Duodenal mucosa (tissue), 2 donors: ENCODE data around the gene ALDH16A1.
"Not testable (repeated sequence)": the region's sequence is repeated elsewhere in the genome, so short reads cannot be mapped to it uniquely, and the experiment has no call there.

Experiments used
- H3K27ac ChIP-seq: one replicate; pipeline ENCODE4 v1.7.0; 2013; ENCODE audit warnings: low read depth, low read length
- H3K27me3 ChIP-seq, 2 donors: one replicate each; pipeline ENCODE4 v1.7.0; 2013; ENCODE audit warnings: low read length in 2 of 2, control low read depth in 1 of 2; ENCODE audit not compliant: insufficient read depth in 2 of 2, control insufficient read depth in 1 of 2
- H3K36me3 ChIP-seq, 2 donors: one replicate each; pipeline ENCODE4 v1.7.0; 2013; ENCODE audit warnings: low read length in 2 of 2, control low read depth in 1 of 2; ENCODE audit not compliant: insufficient read depth in 2 of 2, control insufficient read depth in 1 of 2
- H3K4me1 ChIP-seq, 2 donors: one replicate each; pipeline ENCODE4 v1.7.0; 2013; ENCODE audit warnings: low read length in 2 of 2, control low read depth in 1 of 2; ENCODE audit not compliant: insufficient read depth in 2 of 2, control insufficient read depth in 1 of 2
- H3K4me3 ChIP-seq, 2 donors: one replicate each; pipeline ENCODE4 v1.7.0; 2013; ENCODE audit warnings: low read length in 2 of 2, low read depth in 1 of 2
- H3K9ac ChIP-seq, 2 donors: one replicate each; pipeline ENCODE4 v1.7.0; 2013; ENCODE audit warnings: low read length in 2 of 2, low read depth in 1 of 2
- H3K9me3 ChIP-seq, 2 donors: one replicate each; pipeline ENCODE4 v1.7.0; 2013; ENCODE audit warnings: low read length in 2 of 2, control low read depth in 1 of 2; ENCODE audit not compliant: control insufficient read depth in 1 of 2

ALDH16A1 gene

GRCh38 chr19:49440439-49441209, 12.4 kb upstream of the ALDH16A1 start:
- Histone ChIP-seq H3K4me1 (peaks cover 0 to 5% of the 10 kb centered on the region in 2 donors), H3K27ac (no peak overlapping the region), H3K9ac (no peak overlapping the region), H3K27me3 (peaks cover 45 to 61% of the 10 kb centered on the region in 2 donors), H3K4me3 (no peak overlapping the region), H3K36me3 (no peaks in the 10 kb centered on the region), H3K9me3 (no peaks in the 10 kb centered on the region)

GRCh38 chr19:49441210-49441959, 11.6 kb upstream of the ALDH16A1 start, which contains the start of gene SLC17A7:
TSS of gene SLC17A7 (minus strand) at chr19:49441527. CDS start at chr19:49441379, 148 bp downstream.
- no peak within 1 kb of the TSS for H3K9ac ChIP-seq
- H3K4me3 ChIP-seq, result peak within 1 kb of the TSS in 1 of 2 donors; percentile 79
- H3K27me3 ChIP-seq, result peaks cover 43 to 54% of the 10 kb centered on the region in 2 donors

GRCh38 chr19:49441960-49442350, 11.1 kb upstream of the ALDH16A1 start:
- Histone ChIP-seq H3K4me3 (no peak overlapping the region), H3K27me3 (peaks cover 37 to 49% of the 10 kb centered on the region in 2 donors), H3K9ac (no peak overlapping the region), H3K36me3 (no peaks in the 10 kb centered on the region), H3K9me3 (no peaks in the 10 kb centered on the region), H3K27ac (no peak overlapping the region), H3K4me1 (peaks cover 0 to 5% of the 10 kb centered on the region in 2 donors)

More at GRCh38 chr19:49441210-49441959, 11.6 kb upstream of the ALDH16A1 start, which contains the start of gene SLC17A7:
- H3K9me3 ChIP-seq, result no peaks in the 10 kb centered on the region
- H3K36me3 ChIP-seq, result no peaks in the 10 kb centered on the region
- no peak within 1 kb of the TSS for H3K27ac ChIP-seq
- H3K4me1 ChIP-seq, result peaks cover 0 to 5% of the 10 kb centered on the region in 2 donors

DNA sequence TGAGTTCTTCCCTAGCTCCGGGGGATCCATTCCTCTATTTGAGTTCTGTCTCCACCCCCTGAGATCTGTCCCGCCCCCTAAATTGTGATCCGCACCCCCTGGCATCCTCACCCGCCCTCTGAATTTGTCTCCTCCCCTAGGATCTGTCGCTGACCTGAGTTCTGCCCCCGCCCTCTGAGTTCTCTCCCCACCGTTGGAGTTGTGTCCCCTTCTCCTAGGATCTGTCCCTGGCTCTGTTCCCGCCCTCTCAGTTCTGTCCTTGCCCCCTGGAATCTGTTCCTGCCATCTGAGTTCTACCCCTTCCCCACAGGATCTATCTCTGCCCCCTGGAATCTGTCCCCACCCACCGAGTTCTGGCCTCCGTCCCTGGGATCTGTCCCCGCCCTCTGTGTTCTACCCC, 10.7 kb upstream of the ALDH16A1 start:
- H3K9me3 ChIP-seq, result no peaks in the 10 kb centered on the region
- H3K4me1 ChIP-seq, result peaks cover 0 to 5% of the 10 kb centered on the region in 2 donors
- no peak overlapping the region for H3K9ac ChIP-seq
- H3K27me3 ChIP-seq, result peaks cover 35 to 45% of the 10 kb centered on the region in 2 donors
- no peak overlapping the region for H3K27ac ChIP-seq
- H3K4me3 ChIP-seq, result peak overlapping the region in 1 of 2 donors; percentile 79
- H3K36me3 ChIP-seq, result no peaks in the 10 kb centered on the region

- peak overlapping the region; percentile 66 for H3K27ac ChIP-seq
- H3K9me3 ChIP-seq, result no peaks in the 10 kb centered on the region
- H3K36me3 ChIP-seq, result no peaks in the 10 kb centered on the region
- H3K27me3 ChIP-seq, result peaks cover 30 to 41% of the 10 kb centered on the region in 2 donors
- peaks cover 0 to 5% of the 10 kb centered on the region in 2 donors for H3K4me1 ChIP-seq
- peak overlapping the region in 1 of 2 donors; percentile 84 for H3K9ac ChIP-seq
- peak overlapping the region; percentile 79 to 84 for H3K4me3 ChIP-seq
Observed at GRCh38 chr19:49442771-49443365, 10.2 kb upstream of the ALDH16A1 start.

DNA sequence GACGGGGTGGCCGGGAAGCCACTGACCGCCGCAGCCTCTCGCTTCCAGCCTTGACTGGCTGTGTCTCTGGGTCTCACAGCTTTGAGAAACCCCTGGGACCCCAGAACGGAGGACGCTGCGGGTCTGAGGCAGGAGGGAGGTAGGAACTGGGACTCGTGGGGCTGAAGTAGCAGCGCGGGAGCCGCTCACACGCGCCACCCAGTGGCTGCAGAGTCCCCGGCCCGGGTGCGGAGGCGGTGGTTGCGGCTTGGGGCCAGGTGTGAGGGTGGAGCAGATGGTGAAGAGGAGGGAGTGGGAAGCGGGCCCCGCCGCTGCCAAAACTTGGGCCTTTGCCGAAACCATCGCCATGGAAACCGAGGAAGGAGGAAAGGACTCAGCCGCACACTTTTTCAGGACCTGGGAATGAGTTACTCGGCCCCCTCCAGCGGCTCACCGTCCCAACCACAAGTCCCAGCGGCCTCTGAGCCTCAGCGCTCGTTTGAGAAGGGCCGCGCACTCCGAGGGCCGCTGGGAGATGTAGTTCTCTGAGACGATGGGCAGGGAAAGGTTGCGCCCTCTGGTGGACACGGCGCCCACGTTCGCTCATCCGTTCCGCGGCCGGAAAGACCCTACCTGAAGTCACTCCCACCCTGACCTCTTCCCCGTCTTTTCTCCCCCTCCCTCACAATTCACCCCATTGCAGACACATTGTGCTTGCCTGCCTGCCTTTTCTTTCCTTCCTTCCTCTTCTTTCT, 9.5 kb upstream of the ALDH16A1 start:
- Histone ChIP-seq H3K4me3 (peak overlapping the region; percentile 79 to 84), H3K9me3 (no peaks in the 10 kb centered on the region), H3K27me3 (peaks cover 24 to 35% of the 10 kb centered on the region in 2 donors), H3K9ac (peak overlapping the region in 1 of 2 donors; percentile 84), H3K36me3 (peaks cover 0 to 6% of the 10 kb centered on the region in 2 donors), H3K4me1 (peaks cover 0 to 5% of the 10 kb centered on the region in 2 donors), H3K27ac (peak overlapping the region; percentile 66)

GRCh38 chr19:49444100-49444700, 8.8 kb upstream of the ALDH16A1 start:
- Histone ChIP-seq H3K36me3 (peaks cover 0 to 11% of the 10 kb centered on the region in 2 donors), H3K4me3 (peak overlapping the region in 1 of 2 donors; percentile 84), H3K27me3 (peaks cover 19 to 29% of the 10 kb centered on the region in 2 donors)
- H3K9me3 ChIP-seq, H3K9ac ChIP-seq, H3K4me1 ChIP-seq, H3K27ac ChIP-seq: not testable (repeated sequence)

DNA sequence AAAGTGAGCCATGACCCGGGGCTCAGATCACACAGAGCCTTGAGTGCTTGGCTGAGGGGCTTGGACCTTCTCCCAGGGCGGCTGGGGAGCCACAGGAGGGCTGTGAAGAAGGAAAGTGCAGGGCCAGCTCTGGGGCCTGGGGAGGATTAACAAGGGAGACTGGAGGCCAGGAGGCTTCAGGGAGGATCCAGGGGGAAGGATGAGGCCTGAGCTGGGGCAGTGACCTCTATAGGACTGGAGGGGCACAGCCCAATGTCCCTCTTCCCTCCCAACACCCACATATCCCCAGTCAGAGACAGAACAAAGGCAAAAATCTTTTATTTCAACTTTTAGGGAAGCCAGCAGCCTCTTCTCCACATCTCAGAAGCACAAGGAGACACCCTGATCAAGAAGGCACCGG, 7.0 kb upstream of the ALDH16A1 start:
- Histone ChIP-seq H3K4me3 (no peak overlapping the region), H3K36me3 (peaks cover 0 to 18% of the 10 kb centered on the region in 2 donors), H3K4me1 (peaks cover 9 to 11% of the 10 kb centered on the region in 2 donors), H3K9ac (no peak overlapping the region), H3K9me3 (no peaks in the 10 kb centered on the region), H3K27me3 (peaks cover 1 to 11% of the 10 kb centered on the region in 2 donors), H3K27ac (no peak overlapping the region)
